Left forelimb (tissue), 1 donor: Measurements from ENCODE around the gene NTM.

Source experiments
- DNase-seq: peaks from one replicate; pipeline ENCODE4 v3.0.0-alpha.2; 2018; ENCODE audit warnings: low spot score

NTM gene

DNA sequence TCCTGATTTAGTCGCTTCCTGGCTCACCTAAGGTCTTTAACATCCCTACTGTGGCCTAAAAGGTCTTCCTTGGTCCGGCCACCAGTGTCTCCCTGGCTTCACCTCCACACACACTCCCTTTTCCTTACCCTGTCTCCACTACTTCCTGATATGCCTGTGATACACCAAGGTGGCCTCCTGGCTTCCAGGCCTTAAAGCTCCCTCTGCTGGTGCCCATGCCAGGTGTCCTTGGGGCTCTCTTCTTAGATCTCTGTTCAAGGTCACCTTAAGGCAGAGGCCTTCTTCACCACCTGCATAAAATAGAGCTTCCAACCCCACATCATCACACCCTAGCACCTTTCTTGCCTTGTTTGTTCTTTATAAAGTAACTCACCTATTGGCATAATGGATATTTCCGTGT is 787.7 kb downstream of the NTM start:
- no peak for DNase-seq

GRCh38 chr11:132158696-132159095 is 788.3 kb downstream of the NTM start:
- no peak for DNase-seq

GRCh38 chr11:132161403-132162078 is 791.1 kb downstream of the NTM start:
- no peak for DNase-seq

DNA sequence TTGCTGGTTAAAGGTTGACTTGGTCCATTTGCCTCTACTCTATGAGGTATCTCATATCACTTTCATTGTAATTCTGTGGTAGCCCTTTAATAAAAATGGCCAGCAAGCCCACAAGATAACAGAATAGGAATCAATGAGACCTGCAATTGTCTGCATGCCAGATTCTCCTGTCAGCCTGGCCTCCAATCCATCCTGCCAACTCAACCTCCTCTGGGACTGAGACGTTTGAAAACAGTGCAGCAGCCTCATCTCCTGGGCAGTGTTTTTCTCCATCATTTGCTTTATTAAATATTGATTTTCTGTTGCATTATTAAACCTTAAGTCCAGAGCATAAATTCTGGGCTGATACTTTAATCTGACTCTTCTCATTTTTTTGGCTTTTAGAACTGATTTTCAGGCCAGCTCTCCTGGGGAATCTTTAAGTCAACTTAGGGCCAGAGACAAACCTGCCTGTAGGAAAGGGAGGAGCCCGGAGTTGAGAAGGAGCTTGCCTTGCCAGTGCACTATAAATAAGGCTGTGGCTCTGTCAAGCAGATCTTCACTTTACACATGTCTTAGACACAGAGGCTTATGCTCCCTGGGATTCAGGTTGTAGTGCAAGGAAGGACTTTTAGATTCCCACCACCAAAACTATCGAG is 798.0 kb downstream of the NTM start:
- no peak for DNase-seq

- no peak for DNase-seq
These were observed 800.6 kb downstream of the NTM start for GRCh38 chr11:132171031-132171430.

GRCh38 chr11:132174362-132175255 is 804.2 kb downstream of the NTM start:
- DNase-seq: no peak

DNA sequence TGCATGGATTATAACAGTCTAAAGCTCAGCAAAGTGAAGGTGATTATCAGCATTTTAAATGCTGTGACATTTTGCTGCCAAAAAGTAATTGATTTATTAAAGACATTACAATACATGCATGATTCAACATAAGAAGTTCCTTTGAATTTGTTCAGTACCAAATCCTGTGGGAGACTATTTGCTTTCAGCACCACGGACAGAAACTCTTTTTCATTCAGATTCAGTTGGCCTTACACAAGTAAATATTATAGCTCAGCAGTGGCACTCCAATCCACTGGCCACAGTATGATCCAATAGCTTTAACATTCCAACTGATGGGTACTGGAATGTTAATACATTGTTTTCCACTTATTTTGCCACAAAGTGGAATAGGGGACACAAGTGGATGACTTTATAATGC is 806.7 kb downstream of the NTM start:
- DNase-seq: no peak

- DNase-seq: no peak
These were observed 813.7 kb downstream of the NTM start for GRCh38 chr11:132184079-132184478.

GRCh38 chr11:132185726-132186592 is 815.5 kb downstream of the NTM start:
- no peak for DNase-seq

DNA sequence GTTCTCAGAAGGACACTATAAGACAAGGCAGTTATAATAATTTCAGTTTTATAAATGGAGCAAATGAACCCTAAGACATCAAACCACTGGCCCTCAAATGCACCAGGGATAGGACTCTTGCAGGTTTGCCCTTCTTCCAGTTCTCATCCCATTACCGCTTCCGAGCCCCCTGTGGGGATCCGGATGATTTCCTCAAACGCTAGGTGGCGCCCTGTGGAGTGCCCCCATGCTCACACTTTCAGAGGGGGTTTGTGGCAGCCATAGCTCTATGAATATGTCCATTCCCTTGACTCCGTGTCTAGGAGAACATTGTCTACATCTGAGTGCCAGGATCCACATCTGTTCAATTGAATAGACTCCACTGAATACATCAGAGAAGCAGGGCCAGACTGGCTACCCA is 816.3 kb downstream of the NTM start:
- DNase-seq: no peak

DNA sequence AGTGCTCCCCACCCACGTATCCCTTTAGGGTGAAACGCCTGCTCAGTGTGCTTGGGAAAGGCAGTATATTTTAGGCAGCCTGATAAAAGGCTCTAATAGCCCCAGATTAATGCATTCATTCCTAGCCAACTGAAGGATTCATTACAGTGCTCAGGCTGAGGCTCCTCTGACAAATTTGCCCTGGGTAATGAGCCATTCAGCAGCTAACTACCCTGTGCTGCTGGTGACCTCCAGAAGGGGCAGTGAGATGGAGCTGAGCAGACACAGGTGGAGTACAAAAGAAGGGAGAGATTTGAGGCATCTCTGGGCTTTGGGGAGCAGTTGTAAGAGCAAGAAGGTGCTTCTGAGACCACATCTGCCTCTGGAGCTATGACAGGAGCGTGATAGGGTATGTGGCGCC is 817.0 kb downstream of the NTM start:
- no peak for DNase-seq

DNA sequence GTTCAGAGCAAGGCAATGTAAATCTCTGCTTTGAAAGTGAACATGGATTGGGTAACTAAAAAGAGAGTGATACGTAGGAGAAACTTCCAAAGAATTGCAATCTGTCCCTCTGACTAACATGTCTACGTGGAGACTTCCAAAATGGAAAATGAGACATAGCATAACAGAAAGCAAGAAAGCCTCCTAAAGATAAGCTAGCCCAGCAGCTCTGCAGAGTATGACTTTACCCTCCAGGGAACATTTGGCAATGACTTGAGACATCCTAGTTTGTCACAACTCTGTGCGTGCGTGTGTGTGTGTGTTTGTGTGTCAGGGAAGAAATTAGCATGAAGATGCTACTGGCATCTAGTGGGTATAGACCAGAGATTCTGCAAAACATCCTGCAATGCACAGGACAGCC is 817.4 kb downstream of the NTM start:
- no peak for DNase-seq

DNA sequence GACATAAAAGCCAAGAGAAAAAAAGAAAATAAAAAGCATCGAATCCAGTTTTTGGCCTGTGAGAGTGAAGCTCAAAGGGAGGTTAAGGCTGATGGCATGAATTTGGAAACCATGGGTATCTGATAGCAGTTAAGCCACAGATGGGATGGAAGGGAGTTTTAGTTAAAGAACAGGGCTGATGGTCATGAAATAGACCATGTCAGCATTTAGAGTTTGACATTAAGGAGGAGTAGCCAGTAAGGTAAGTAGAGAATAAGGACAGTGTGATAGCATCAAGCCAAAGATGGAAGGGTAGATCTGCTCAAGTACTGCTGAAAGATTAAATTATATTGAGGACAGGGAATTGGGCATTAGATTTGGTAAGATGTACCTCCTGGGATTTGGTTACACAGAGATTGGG is 826.5 kb downstream of the NTM start:
- no peak for DNase-seq

GRCh38 chr11:132200353-132200936 is 830.0 kb downstream of the NTM start:
- DNase-seq: no peak

- DNase-seq: no peak
These were observed 832.2 kb downstream of the NTM start for GRCh38 chr11:132202621-132203020.

GRCh38 chr11:132205006-132205405 is 834.6 kb downstream of the NTM start:
- no peak for DNase-seq

DNA sequence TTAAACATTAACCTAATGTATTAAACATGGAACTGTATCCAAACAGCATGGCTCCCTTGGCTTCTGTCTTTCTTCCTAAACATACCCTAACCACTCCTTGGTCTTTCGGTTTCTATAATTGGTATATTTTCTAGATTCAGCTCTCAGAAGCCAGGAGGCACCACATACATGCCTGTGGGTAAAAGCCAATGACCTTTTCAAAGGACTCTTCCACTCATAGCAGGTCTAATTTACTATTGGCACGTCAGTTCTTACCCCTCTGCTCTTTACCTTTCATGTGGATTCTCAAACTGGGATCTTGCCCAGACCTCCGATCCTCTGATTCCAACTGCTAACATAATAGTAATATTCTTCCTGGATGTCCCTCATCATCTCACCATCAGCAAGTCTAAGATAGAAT is 835.1 kb downstream of the NTM start:
- DNase-seq: no peak

DNA sequence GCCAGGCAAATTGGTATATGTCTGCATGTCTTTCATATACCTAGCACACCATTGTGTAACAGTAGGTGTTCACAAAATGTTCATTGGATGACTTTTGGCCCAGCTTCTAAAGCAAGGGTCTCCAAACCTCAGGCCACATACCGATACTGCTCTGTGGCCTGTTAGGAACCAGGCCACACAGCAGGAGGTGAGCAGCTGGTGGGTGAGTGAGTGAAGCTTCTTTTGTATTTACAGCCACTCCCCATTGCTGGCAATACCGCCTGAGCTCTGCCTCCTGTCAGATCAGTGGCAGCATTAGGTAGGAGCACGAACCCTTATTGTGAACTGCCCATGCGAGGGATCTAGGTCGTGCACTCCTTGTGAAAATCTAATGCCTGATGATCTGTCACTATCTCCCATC is 836.6 kb downstream of the NTM start:
- no peak for DNase-seq

DNA sequence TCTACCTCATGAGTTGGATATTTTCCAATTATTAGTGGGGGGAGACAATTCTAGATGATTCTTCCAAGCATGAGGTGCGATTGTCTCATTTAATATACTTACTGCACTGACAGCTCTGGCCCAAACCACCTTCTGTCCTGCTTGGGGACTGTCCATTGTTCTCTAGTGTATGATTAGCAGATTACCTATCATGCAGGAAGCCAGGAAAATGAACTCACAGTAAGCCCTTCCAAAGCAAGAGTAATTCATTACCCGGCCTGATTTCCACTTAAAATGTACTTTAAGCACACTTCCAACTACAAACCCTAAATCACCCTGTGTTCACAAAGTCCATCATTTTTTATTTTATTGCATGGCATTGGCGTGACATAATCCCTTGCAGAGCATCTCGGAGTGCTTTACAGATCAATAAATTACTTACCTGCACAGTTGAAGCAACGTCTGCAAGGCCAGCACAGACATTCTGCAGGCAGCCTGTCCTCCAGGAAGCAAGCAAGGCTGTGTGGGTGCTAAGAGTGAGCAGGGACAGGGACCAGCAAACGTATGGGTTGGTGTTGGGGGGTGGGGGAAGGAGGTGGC is 838.2 kb downstream of the NTM start:
- no peak for DNase-seq

- DNase-seq: no peak
These were observed 841.1 kb downstream of the NTM start for GRCh38 chr11:132211479-132211878.

DNA sequence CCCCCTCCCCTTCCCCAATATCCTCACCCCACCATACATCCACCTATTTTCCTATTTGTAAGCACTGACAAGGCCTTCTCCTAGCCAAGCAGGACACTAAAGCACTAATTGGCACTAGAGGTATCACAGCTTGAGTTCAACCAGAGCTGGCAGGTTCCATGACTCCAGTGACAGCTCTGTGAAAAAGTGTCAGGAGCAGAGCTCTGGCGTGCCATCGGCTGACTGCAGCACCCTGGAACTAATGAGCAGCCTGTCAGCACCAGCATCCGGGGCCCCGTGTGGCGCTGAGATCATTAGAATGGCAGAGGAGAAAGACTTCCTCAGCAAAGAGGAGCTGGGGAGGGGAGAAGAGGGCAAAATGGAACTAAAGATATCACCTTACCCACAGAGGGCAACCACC is 847.4 kb downstream of the NTM start:
- no peak for DNase-seq
